GM18858 (cell line): ENCODE results near the gene CHD1L.
"Not testable (repeated sequence)": the region's sequence is repeated elsewhere in the genome, so short reads cannot be mapped to it uniquely, and the experiment has no call there.

Source experiments
- ATAC-seq: cut with Tn5 transposase; IDR thresholded peaks from one replicate; pipeline ENCODE4 v1.9.1; 2021; ENCODE audit not compliant: unreplicated experiment

CHD1L gene

DNA sequence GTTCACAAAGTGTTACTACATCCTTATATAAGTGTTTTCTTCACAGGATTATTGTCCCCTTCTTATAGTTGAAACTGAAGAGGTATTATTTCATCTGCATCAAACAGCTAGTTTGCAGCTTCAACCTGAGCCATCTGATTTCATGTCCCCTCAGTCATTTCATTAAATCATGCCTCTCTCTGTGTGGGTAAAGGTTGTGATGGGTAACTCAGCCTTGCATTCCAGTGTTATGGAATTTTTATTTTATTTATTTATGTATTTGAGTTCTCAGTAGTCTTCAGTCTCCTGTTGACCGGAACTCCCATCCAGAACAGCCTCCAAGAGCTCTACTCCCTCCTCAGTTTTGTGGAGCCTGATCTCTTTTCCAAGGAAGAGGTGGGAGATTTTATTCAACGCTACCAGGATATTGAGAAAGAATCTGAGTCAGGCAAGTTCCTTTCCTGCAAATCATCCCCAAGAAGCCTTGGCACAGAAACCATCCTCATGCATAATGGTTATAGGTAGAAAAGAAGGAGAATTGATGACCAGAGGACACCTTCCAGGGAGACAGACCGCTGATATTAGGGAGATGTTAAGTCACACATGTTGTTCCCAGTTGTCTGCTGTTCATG lies 21.8 kb downstream of the CHD1L start:
- no peak for ATAC-seq

DNA sequence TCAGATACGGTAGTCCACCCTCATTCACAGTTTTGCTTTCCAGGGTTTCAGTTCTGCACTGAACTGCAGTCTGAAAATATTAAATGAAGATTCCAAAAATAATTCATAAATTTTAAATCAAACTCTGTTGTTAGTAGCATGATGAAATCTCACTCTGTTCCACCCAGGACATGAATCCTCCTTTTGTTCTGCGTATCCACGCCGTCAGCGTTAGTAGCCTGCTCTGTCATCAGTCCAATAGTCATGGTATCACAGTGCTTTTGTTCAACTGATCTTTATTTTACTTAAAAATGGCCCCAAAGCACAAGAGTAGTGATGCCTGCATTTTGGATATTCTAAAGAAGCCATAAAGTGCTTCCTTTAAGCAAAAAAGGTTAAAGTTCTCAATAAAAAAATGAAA lies 23.9 kb downstream of the CHD1L start:
- no peak for ATAC-seq

DNA sequence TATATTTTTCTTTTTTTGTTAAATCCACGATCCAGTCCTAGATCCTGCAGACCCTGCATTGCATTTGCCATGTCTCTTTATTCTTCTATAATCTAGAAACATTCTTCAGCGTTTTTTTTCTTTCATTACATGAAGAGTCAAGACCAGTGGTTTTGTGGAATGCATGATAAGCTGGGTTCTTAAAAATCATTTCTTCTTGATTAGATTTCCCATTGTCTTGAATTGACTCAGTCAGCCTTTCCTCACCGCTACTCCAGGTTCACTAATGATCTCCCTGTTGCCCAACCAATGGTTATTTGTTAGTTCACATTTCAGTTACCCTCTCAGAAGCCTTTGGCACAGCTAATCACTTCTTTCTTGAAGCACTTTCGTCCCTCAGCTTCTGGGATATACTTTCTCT lies 25.2 kb downstream of the CHD1L start:
- no peak for ATAC-seq

DNA sequence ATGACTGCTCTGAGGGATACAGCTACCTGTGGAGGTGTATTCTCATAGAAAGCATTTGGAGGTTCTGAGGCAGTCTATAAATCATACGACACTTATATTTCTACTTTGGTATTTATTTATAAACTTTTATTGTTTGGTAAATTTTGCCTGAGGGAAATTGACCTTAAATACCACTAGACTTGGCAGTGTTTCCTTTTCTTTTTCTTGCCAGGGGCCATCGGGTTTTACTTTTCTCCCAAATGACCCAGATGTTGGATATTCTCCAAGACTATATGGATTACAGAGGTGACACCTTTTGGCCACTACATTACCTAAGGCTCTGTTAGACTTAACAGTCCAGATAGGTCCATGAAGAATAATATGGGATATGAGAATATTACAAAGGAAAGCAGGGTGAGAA lies 28.2 kb downstream of the CHD1L start:
- ATAC-seq, result no peak

DNA sequence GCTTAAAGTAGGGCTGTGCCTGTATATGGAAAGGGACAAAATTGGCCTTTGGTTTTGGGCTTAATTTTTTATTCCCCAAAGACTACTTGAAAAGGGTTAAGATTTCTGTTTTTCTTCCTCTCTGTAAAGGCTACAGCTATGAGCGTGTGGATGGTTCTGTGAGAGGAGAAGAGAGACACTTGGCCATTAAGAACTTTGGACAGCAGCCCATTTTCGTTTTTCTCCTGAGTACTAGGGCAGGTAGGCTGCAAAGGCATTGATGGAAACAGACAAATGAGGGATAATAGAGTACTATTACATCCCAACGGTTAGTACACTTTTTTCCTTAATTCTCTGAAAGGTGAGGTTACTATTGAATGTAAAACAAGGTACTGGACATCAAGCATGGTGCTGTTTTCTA lies 29.6 kb downstream of the CHD1L start:
- no peak for ATAC-seq

DNA sequence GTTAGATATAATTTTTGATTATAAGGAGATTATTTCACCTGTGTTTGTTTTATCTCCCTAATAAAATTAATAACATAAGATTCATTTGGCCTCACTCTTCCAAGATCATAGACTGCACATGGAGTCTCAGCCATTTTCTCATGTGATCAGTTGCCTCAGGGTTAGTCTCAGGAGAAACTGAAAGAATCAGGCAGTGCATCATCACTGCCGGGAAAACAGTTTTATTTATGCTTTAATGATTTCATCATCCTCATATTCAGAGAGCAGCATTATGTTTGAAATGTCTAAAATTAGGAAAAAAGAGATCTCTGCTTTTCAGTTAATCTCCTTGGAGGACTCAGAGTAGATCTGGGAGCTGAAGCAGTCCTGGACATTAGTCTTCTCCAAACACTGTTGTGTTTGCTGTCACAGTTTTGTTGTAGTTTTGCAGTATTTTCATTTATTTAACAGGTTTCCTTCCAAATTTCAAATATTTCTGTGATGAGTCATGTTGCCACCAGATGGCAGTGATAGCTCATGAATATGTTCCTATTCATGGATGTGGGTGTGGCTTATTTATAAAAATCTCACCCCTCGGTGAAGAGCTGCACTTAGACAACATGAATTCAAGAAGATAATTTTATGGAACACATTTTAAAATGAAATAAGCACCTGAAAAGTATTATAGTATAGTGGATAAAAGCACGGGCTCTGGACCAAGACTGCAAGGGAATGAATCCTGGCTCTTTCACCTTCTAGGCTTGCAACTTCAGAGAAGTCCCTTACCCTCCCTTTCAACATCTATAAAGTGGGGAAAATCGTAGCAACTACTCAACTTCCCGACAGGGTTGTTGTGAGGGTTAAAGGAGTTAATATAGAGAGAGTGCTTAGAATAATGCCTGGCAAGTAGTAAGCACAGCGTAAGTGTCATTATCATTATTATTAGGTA lies 31.2 kb downstream of the CHD1L start:
- ATAC-seq, result no peak

DNA sequence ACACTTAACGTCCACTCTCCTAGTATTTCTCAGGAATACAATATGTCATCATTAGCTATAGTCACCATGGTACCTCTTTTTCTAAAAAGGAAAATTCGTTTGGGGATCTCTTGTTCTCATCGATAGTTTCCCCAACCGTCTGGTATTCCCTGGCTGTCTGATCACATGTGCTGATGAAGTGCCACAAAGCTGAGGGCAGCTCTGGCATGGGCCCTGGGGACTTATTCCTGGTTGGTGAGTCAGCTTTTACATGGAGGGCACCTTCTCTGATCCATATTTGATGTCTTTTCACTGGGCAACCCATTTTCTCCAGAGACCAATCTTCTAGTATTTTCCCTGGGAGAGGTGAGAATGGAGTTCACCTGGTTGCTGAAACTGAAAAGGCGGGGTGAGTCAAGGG lies 39.5 kb downstream of the CHD1L start:
- ATAC-seq, result no peak

DNA sequence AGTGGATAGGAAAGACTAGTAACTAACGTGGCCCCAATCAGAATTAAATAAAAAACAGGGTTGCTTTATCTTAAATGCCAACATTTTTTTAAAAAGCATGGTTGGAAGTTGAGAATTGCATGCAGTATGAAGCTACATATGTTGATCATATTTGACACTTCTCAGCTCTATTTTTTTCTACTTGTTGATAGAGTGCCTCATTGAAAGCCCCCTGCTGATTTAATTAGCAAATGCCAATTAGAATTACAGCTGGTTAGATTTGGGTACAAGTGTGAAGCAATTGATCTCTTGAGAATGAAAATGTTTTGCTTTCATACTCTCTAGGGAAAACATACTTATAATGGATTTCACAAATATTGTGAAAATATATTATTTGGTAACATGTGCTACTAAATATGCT lies 40.5 kb downstream of the CHD1L start:
- no peak for ATAC-seq

DNA sequence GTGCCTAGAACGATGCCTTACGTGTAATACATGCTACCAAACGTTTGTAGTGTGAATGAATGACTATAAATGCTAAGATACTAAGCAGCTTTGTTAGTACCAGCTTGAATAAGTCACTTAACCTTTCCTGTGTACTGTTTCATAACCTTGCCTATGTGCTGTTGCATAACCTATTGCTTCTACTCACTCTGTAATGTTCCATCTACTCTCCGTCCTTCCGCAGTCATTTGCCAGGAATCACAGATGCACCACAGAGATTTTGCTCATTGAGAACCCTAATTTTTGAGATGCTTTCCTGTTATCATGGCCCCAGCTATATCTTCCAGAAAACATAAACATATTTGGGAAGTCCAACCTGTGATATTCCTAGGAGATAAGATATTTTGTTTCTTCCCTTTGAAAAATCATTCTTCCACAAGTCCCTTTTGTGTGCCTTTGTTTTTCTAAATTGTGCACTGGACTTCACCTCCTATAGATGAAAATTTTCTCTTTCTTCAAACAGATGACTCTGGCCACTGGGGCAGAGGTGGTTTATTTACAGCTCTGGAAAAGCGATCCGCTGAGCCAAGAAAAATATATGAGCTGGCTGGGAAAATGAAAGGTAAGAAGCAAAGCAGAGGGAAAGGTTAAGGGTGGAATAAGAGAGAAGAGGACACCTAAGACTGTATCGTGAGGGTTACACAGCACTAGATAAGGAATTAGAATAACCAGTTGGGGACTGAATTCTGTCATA lies 44.8 kb downstream of the CHD1L start:
- no peak for ATAC-seq

DNA sequence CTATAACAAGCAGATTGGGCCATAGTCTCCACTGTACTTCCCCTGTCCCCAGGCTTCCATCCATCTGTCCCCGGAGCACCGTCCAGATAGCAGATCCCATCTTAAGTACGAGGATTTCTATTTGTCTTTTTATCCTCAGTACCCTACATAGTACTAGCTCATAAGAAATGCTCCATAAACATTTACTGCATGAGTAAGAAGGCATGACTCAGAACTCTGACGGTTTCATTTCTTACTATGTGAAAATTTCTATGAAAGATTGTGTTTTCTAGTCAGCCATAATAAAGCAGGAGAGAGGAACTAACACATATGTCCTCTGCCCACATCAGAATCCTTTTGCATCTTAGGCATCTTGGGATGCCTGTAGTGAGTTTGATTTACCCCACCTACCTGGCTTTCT lies 49.5 kb downstream of the CHD1L start:
- ATAC-seq, result no peak

DNA sequence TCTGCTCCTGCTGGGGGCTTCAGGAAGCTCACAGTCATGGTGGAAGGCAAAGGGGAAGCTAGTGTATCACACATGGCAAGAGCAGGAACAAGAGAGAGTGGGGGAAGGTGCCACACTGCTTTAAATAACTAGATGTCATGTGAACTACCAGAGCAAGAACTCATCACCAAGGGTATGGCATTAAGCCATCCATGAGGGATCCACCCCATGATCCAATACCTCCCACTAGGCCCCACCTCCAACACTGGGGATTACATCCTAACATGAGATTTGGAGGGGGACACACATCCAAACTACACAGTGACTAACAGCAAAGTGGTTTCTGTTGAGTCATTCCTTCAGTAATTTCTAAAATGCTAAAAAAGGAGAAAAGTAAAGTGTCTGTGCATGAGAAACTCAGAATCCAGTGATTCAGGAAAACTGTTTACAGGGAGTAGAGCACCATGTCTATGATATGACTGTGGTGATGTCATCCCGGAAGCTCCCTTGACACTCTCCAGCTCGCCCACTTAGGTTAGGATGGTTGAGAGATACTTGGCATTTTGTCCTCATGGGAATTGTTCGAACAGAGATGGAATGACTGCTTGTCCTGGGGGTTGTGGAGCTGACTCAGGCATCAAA lies 50.3 kb downstream of the CHD1L start:
- ATAC-seq, result no peak

DNA sequence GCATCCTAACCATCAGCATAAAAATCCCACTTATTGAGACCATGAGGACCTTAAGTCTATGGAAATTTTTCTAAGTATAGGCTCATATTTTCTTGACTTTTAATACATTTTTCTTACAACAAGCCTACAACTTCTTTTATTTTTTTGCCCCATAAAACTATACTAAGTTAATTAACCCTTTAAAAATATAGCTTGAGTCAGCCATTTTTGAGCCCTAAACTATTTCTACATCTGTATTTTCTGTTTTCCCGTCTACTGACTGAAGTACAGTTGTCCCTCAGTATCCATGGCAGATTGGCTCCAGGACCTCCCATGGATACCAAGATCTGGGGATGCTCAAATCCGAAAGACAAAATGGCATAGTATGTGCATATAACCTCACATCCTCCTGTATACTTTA lies 55.0 kb downstream of the CHD1L start:
- no peak for ATAC-seq

DNA sequence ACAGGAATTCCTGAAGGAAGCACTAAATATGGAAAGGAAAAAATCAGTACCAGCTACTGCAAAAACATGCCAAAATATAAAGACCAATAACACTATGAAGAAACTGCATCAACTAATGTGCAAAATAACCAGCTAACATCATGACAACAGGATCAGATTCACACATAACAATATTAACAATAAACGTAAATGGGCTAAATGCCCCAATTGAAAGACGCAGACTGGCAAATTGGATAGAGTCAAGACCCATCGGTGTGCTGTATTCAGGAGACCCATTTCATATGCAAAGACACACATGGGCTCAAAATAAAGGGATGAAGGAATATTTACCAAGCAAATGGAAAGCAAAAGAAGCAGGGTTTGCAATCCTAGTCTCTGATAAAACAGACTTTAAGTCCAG lies 63.3 kb downstream of the CHD1L start:
- not testable (repeated sequence) for ATAC-seq

DNA sequence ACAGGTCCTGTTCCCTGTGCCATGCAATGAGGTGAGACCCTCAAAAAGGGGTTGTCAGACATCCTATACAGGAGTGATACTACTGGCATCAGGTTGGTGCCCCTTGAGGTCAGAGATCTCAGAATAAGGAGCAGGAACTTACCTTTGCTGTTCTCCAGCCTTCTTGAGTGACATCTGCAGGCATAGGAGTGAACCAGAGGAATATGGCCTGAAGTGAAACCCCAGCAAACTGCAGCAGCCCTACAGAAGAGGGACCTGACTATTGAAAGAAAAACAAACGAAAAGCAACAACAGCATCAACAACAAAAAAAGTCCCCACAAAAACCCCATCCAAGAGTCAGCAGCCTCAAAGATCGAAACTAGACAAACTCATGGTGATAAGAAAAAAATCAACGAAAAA lies 74.5 kb downstream of the CHD1L start:
- no peak for ATAC-seq

DNA sequence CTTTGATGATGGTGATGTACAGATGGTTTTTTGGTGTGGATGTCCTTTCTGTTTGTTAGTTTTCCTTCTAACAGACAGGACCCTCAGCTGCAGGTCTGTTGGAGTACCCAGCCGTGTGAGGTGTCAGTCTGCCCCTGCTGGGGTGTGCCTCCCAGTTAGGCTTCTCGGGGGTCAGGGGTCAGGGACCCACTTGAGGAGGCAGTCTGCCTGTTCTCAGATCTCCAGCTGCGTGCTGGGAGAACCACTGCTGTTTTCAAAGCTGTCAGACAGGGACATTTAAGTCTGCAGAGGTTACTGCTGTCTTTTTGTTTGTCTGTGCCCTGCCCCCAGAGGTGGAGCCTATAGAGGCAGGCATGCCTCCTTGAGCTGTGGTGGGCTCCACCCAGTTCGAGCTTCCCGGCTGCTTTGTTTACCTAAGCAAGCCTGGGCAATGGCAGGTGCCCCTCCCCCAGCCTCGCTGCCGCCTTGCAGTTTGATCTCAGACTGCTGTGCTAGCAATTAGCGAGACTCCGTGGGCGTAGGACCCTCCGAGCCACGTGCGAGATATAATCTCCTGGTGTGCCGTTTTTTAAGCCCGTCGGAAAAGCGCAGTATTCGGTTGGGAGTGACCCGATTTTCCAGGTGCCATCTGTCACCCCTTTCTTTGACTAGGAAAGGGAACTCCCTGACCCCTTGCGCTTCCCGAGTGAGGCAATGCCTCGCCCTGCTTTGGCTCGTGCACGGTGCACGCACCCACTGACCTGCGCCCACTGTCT lies 84.6 kb downstream of the CHD1L start:
- ATAC-seq, result not testable (repeated sequence)

DNA sequence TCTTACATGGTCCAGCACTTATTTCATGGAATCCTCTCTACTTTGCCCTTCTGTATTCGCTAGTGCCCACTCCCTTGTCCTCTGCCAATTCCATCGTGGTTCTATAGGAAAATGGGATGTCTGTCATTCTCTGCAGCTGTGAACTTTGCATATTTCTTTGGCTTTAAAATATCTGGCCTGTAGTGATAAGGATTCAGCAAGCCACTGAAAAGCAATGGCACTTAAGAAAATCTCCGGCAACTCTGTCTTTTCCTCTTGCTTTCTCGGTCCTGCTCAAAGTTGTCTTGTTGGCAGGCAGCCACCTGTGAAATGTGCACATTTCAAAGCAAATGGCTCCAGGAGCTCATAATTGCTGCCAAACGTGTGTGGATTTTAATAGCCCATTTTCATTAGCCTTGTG lies 91.8 kb downstream of the CHD1L start:
- ATAC-seq, result no peak

DNA sequence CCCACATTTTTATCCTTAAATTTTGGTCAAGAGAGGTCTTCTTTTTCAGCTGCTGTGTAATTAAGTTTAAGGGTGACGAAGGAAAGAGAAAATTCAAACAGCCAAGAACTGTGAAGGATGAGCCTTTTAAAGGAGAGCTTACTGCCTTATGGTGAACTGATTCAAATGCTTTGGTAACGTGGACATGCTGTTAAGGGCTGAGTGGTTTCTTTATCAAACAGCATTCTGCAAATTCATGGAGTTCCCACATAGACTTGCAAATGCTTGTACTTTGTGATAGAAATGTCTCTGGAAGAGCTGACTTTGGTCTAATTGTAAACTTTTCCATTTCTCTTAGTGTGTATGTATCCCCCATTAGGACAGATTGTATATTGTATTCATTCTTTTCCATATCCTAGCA lies 93.8 kb downstream of the CHD1L start:
- no peak for ATAC-seq

DNA sequence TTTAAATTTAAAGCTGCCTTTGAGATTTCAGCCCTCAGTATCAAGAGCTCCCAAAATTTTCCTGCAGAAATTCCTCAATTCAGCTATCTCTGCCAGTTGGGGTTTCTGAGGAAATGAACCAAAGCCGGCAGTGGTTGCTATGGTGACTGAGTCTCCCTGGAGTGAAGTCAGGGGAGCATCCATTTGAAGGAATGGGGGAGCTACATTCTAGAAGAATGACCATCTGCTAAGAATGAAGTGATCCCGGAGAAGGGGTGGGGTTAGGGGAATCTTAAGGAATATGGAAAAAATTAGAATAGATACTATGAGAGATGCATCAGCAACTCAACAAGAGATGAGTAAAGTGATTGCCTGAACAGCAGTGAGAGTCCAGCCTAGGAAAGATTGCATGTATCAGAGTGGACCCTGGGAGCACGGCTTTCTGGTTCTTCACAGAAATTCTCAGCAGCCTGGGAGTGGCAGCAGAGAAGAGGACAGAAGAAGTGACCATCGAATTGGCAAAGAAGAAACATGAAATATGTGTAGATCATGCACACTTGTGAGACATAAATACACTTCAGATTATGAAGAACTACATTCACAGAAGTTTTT lies 94.7 kb downstream of the CHD1L start:
- no peak for ATAC-seq

DNA sequence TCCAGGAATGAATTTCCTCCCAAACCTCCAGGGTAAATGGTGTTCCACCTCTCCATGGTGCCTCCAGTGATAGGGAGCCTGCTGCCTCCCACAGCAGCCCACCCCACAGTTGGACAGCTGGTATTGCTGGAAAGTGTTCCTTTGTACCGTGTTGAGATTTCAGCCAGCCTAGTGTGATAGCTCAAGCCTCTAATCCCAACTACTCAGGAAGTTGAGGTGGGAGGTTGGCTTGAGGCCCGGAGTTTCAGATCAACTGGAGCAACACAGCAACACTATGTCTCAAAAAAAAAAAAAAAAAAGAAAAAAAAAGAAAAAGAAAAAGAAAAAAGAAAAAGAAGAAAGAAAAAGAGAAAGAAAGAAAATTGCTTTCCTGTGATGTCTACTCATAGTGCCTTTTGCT lies 96.1 kb downstream of the CHD1L start:
- no peak for ATAC-seq

DNA sequence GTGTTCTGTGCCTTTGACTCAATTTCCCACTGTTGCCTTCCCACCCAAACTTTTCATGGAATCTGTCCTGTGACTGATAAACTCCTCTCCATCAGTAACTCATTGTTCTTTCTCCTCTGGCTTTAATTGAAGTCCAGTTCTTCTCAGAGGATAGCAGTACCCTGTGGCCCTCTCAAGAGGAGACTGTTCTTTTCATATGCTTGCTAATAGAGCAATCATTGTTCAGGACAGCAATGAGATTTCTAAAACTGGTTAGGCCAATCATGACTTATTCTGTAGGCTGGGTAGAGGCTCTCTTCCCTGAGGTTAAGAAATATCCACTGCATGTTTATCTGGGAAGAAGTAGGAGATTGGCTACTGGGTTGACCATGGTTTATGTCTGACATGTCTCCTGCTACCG lies 98.8 kb downstream of the CHD1L start:
- ATAC-seq, result no peak
